Neuronal stem cell (in vitro differentiated cells): Measurements from ENCODE around the gene CD200R1L.
"Not testable (repeated sequence)": the region's sequence is repeated elsewhere in the genome, so short reads cannot be mapped to it uniquely, and the experiment has no call there.

Experiments used
- DNase-seq: peaks from one replicate; pipeline ENCODE4 v3.0.0-alpha.2; 2013; ENCODE audit warnings: low spot score
- H2AFZ ChIP-seq: one replicate; pipeline ENCODE4 v1.6.1; 2013; ENCODE audit warnings: mild to moderate bottlenecking, low read length, inconsistent platforms
- H2AK5ac ChIP-seq: 2 replicates; pipeline ENCODE4 v1.6.1; 2013; ENCODE audit warnings: low read depth, mild to moderate bottlenecking, inconsistent platforms, low read length, moderate library complexity, mixed read lengths
- H2BK120ac ChIP-seq: 2 replicates; pipeline ENCODE4 v1.6.1; 2013; ENCODE audit warnings: low read depth, mild to moderate bottlenecking, inconsistent platforms, low read length, moderate library complexity, mixed read lengths
- H2BK12ac ChIP-seq: one replicate; pipeline ENCODE4 v1.6.1; 2013; ENCODE audit warnings: low read length, inconsistent platforms
- H2BK15ac ChIP-seq: 2 replicates; pipeline ENCODE4 v1.6.1; 2013; ENCODE audit warnings: mild to moderate bottlenecking, low read length, inconsistent platforms, mixed read lengths
- H2BK5ac ChIP-seq: one replicate; pipeline ENCODE4 v1.6.1; 2013; ENCODE audit warnings: inconsistent platforms, mild to moderate bottlenecking, low read length, moderate library complexity
- H3K14ac ChIP-seq: one replicate; pipeline ENCODE4 v1.6.1; 2013; ENCODE audit warnings: low read length, inconsistent platforms
- H3K18ac ChIP-seq: 2 replicates; pipeline ENCODE4 v1.6.1; 2013; ENCODE audit warnings: low read length, inconsistent platforms
- H3K23ac ChIP-seq: 2 replicates; pipeline ENCODE4 v1.6.1; 2013; ENCODE audit warnings: low read depth, mild to moderate bottlenecking, mixed read lengths, low read length, inconsistent platforms; ENCODE audit not compliant: poor library complexity
- H3K27ac ChIP-seq: replicated peaks from 3 replicates; pipeline ENCODE4 v1.5.1; 2013; ENCODE audit warnings: low read length, inconsistent platforms
- H3K27me3 ChIP-seq, 3 experiments: 2 replicates each; pipeline ENCODE4 v1.6.1; 2013; ENCODE audit warnings: low read length in 3 of 3, mild to moderate bottlenecking in 2 of 3, inconsistent platforms in 1 of 3, low read depth in 1 of 3, mixed read lengths in 1 of 3, moderate library complexity in 1 of 3; ENCODE audit not compliant: control insufficient read depth in 3 of 3, insufficient read depth in 3 of 3
- H3K36me3 ChIP-seq, 2 donors: replicated peaks in 1 of 2; 2 replicates each; pipeline ENCODE4 v1.6.1; 2013; ENCODE audit warnings: low read length in 2 of 2; ENCODE audit not compliant: control insufficient read depth in 2 of 2, insufficient read depth in 2 of 2
- H3K4ac ChIP-seq: 2 replicates; pipeline ENCODE4 v1.6.1; 2013; ENCODE audit warnings: inconsistent platforms, mild to moderate bottlenecking, low read length, moderate library complexity
- H3K4me1 ChIP-seq, 2 donors: 1 replicate in 1 of 2; 2 replicates in 1 of 2; pipeline ENCODE4 v1.6.1; 2013; ENCODE audit warnings: low read length in 2 of 2, low read depth in 1 of 2; ENCODE audit not compliant: control insufficient read depth in 2 of 2, insufficient read depth in 1 of 2
- H3K4me2 ChIP-seq: one replicate; pipeline ENCODE4 v1.6.1; 2013; ENCODE audit warnings: mild to moderate bottlenecking, low read length, inconsistent platforms; ENCODE audit not compliant: insufficient read depth, poor library complexity, severe bottlenecking
- H3K4me3 ChIP-seq, 2 donors: 2 replicates each; pipeline ENCODE4 v1.5.1; 2013; ENCODE audit warnings: low read length in 2 of 2, mild to moderate bottlenecking in 2 of 2, inconsistent platforms in 1 of 2, moderate library complexity in 1 of 2
- H3K79me1 ChIP-seq: one replicate; pipeline ENCODE4 v1.6.1; 2013; ENCODE audit warnings: low read depth, mild to moderate bottlenecking, inconsistent platforms, low read length, moderate library complexity
- H3K9ac ChIP-seq: one replicate; pipeline ENCODE4 v1.6.1; 2013; ENCODE audit warnings: mild to moderate bottlenecking, low read depth, low read length, inconsistent platforms; ENCODE audit not compliant: poor library complexity
- H3K9me3 ChIP-seq, 2 donors: replicated peaks in 1 of 2; 2 replicates each; pipeline versions ENCODE3 to v1.6.1; 2013; ENCODE audit warnings: low read length in 2 of 2, mild to moderate bottlenecking in 2 of 2, inconsistent platforms in 1 of 2, low read depth in 1 of 2, mixed read lengths in 1 of 2, moderate library complexity in 1 of 2; ENCODE audit not compliant: control insufficient read depth in 2 of 2, insufficient read depth in 1 of 2
- H4K8ac ChIP-seq: one replicate; pipeline ENCODE4 v1.6.1; 2013; ENCODE audit warnings: low read depth, mild to moderate bottlenecking, inconsistent platforms, low read length, moderate library complexity
- H4K91ac ChIP-seq: one replicate; pipeline ENCODE4 v1.6.1; 2013; ENCODE audit warnings: low read length, low read depth, mild to moderate bottlenecking, inconsistent platforms; ENCODE audit not compliant: poor library complexity
- WGBS, 2 donors: extraction: QIAGEN DNeasy Blood & Tissue Kit; methylation state at CpG; one replicate each; pipeline ENCODE4 v1.1.7; 2013; ENCODE audit warnings: missing lambda C conversion rate in 2 of 2, mixed read lengths in 1 of 2; ENCODE audit not compliant: insufficient read length in 2 of 2, insufficient replicate concordance in 1 of 2; ENCODE audit errors: extremely low coverage in 2 of 2; 5-methylcytosine and 5-hydroxymethylcytosine counted together

The CD200R1L gene

DNA sequence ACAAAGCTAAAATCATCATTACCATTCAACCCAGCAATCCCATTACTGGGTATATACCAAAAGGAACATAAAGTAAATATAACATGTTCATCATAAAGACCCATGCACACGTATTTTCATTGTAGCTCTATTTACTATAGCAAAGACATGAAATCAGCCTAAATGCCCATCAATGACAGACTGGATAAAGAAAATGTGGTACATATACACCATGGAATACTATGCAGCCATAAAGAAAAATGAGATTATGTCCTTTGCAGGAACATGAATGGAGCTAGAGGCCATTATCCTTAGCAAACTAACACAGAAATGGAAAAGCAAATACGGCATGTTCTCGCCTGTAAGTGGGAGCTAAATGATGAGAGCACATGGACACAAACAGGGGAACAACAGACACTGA, 8.4 kb upstream of the CD200R1L start:
- not testable (repeated sequence) for H3K36me3 ChIP-seq, H3K4me2 ChIP-seq, H3K4ac ChIP-seq, H3K23ac ChIP-seq, H3K4me3 ChIP-seq, H3K9ac ChIP-seq, DNase-seq, H4K91ac ChIP-seq, H3K18ac ChIP-seq, H2BK5ac ChIP-seq, H2BK15ac ChIP-seq, H2BK12ac ChIP-seq, H3K27ac ChIP-seq, H3K4me1 ChIP-seq, H3K14ac ChIP-seq, H3K79me1 ChIP-seq, H4K8ac ChIP-seq, H2BK120ac ChIP-seq, H3K9me3 ChIP-seq, H3K27me3 ChIP-seq, H2AFZ ChIP-seq, H2AK5ac ChIP-seq
- WGBS, 2 donors: no CpG with 5 or more reads among the region's 3 CpGs

DNA sequence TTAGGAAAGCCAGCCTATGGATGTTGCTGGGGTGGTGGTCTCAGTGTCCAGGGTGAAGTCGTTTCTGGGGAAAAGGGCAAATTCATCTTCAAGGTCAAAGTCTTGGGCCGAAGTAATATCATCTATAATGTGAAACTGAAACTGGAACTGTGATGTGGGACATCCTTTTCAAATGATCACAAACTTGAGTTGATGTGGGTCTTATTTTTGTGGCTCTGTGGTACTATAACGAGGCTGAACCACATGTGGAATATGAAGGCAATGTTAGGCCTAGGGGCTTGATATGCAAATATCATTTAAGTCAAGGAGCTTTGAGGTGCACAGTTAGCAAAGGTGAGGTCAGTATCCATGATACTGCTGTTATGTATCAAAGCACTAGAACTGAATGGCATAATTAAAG, 1.5 kb upstream of the CD200R1L start:
- Histone ChIP-seq H2BK15ac (no peak overlapping the region), H2BK5ac (no peak overlapping the region), H3K4ac (no peak overlapping the region), H3K9me3 (peaks cover 0 to 6% of the 10 kb centered on the region in 2 donors), H3K27me3 (no peaks in the 10 kb centered on the region), H2BK120ac (no peak overlapping the region), H4K8ac (no peak overlapping the region), H2BK12ac (no peak overlapping the region), H3K14ac (no peak overlapping the region), H4K91ac (no peak overlapping the region), H3K36me3 (no peaks in the 10 kb centered on the region), H3K27ac (no peak overlapping the region), H3K4me3 (no peak overlapping the region), H2AK5ac (no peak overlapping the region), H3K9ac (no peak overlapping the region), H2AFZ (no peak overlapping the region), H3K4me2 (no peak overlapping the region), H3K23ac (no peak overlapping the region), H3K18ac (no peak overlapping the region), H3K79me1 (no peaks in the 10 kb centered on the region), H3K4me1 (no peaks in the 10 kb centered on the region)
- no peak for DNase-seq
- no CpG with 5 or more reads among the region's 3 CpGs for WGBS, 2 donors

DNA sequence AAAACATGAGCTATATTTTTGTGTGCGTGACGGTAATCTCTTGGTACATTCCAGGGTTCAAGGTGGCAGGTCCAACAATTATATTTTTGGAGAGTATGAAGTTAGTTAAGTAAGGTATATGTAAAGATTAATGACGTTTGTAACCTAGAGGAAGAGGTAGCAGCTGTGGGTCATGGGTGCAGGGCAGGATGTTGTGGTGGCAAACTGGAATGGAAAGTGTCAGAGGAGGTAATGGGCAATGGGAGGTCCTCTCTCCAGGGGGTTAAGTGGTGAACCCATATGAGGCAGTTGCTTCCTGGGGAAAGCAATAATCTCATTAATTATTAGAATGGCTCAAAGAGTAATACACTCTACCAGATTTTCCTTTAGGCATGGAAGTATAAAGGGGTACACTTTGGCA, 1.0 kb upstream of the CD200R1L start:
- H4K91ac ChIP-seq: no peak overlapping the region
- no peak for DNase-seq
- H2AK5ac ChIP-seq: no peak overlapping the region
- no peak overlapping the region for H3K14ac ChIP-seq
- no peak overlapping the region for H3K18ac ChIP-seq
- no peak overlapping the region for H3K4ac ChIP-seq
- peaks cover 0 to 6% of the 10 kb centered on the region in 2 donors for H3K9me3 ChIP-seq
- no peak overlapping the region for H3K23ac ChIP-seq
- H3K36me3 ChIP-seq: no peaks in the 10 kb centered on the region
- H3K27ac ChIP-seq: no peak overlapping the region
- 100% methylated on average over 1 of the region's 3 CpGs; no CpG with 5 or more reads in 1 of the 2 donors for WGBS, 2 donors
- H3K4me2 ChIP-seq: no peak overlapping the region
- H2BK12ac ChIP-seq: no peak overlapping the region
- no peak overlapping the region for H3K9ac ChIP-seq
- no peak overlapping the region for H3K4me3 ChIP-seq
- H2BK15ac ChIP-seq: no peak overlapping the region
- no peaks in the 10 kb centered on the region for H3K27me3 ChIP-seq
- no peaks in the 10 kb centered on the region for H3K79me1 ChIP-seq
- H3K4me1 ChIP-seq: no peaks in the 10 kb centered on the region
- H2AFZ ChIP-seq: no peak overlapping the region
- H2BK120ac ChIP-seq: no peak overlapping the region
- no peak overlapping the region for H2BK5ac ChIP-seq
- no peak overlapping the region for H4K8ac ChIP-seq

DNA sequence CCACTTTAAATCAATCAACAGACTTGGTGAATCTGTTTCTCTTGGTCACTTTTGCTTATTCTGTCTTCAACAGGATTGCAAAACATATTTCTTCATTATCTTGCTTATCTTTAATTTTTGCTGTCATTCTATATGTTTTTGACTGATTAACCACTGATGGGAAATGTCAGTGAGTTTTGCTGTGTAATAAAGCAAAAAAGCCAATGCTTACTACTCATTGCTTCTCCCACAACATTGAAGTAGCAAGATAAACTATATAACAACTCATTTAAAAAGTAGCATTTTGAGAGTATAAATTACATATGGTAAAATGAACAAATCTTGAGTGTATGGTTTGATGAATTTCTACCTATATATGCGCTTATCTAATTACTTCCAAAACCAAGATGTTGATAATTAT, 892 bp downstream of the CD200R1L start:
- WGBS, 2 donors: no CpG with 5 or more reads among the region's 1 CpG
- Histone ChIP-seq H2BK120ac (no peak overlapping the region), H4K91ac (no peak overlapping the region), H3K36me3 (no peaks in the 10 kb centered on the region), H3K27me3 (no peaks in the 10 kb centered on the region), H2BK5ac (no peak overlapping the region), H3K18ac (no peak overlapping the region), H3K4me3 (no peak overlapping the region), H3K27ac (no peak overlapping the region), H2BK15ac (no peak overlapping the region), H2AFZ (no peak overlapping the region), H4K8ac (no peak overlapping the region), H3K14ac (no peak overlapping the region), H3K23ac (no peak overlapping the region), H2BK12ac (no peak overlapping the region), H3K79me1 (no peaks in the 10 kb centered on the region), H3K9me3 (peaks cover 0 to 9% of the 10 kb centered on the region in 2 donors), H3K9ac (no peak overlapping the region), H2AK5ac (no peak overlapping the region), H3K4me2 (no peak overlapping the region), H3K4me1 (no peaks in the 10 kb centered on the region), H3K4ac (no peak overlapping the region)
- DNase-seq: no peak
